Small intestine (tissue), 7 donors: ENCODE measurements around the gene ZBED1. TPM values are rescaled to one million over a fixed set of nuclear protein-coding genes. Genes with fewer than 3 reads are reported as not detected.

ENCODE experiments used
- DNase-seq, 2 donors: peaks; one replicate each; pipeline versions ENCODE4 v3.0.0 to v3.0.0-alpha.2; 2013
- FAIRE-seq: peaks from 2 replicates; lab custom pipeline; 2012; peaks lifted over from hg19 to GRCh38; lab: Jason Lieb, UNC
- H3K27ac ChIP-seq, 3 donors: one replicate each; pipeline ENCODE4 v1.5.1; 2013; ENCODE audit warnings: low read length in 2 of 3, mild to moderate bottlenecking in 2 of 3, control low read depth in 1 of 3, inconsistent platforms in 1 of 3, low read depth in 1 of 3, moderate library complexity in 1 of 3
- H3K27me3 ChIP-seq, 3 donors: one replicate each; pipeline ENCODE4 v1.6.1; 2013; ENCODE audit warnings: low read length in 3 of 3, inconsistent platforms in 1 of 3; ENCODE audit not compliant: control insufficient read depth in 3 of 3, insufficient read depth in 3 of 3
- H3K36me3 ChIP-seq, 3 donors: one replicate each; pipeline ENCODE4 v1.6.1; 2013; ENCODE audit warnings: low read length in 3 of 3, inconsistent platforms in 1 of 3, low read depth in 1 of 3, mild to moderate bottlenecking in 1 of 3, moderate library complexity in 1 of 3; ENCODE audit not compliant: control insufficient read depth in 3 of 3, insufficient read depth in 2 of 3
- H3K4me1 ChIP-seq, 3 donors: one replicate each; pipeline ENCODE4 v1.6.1; 2013; ENCODE audit warnings: low read length in 2 of 3, inconsistent platforms in 1 of 3, low read depth in 1 of 3, mild to moderate bottlenecking in 1 of 3, moderate library complexity in 1 of 3; ENCODE audit not compliant: control insufficient read depth in 3 of 3, insufficient read depth in 2 of 3
- H3K4me3 ChIP-seq, 3 donors: one replicate each; pipeline ENCODE4 v1.5.1; 2013; ENCODE audit warnings: low read length in 3 of 3, control low read depth in 1 of 3, inconsistent platforms in 1 of 3, low read depth in 1 of 3, mild to moderate bottlenecking in 1 of 3, moderate library complexity in 1 of 3
- H3K9me3 ChIP-seq, 2 donors: one replicate each; pipeline ENCODE4 v1.6.1; 2013; ENCODE audit warnings: low read depth in 1 of 2, low read length in 1 of 2; ENCODE audit not compliant: control insufficient read depth in 2 of 2, insufficient read depth in 1 of 2
- WGBS, 3 donors: extraction: QIAGEN DNeasy Blood & Tissue Kit; methylation state at CpG; one replicate each; pipeline ENCODE4 v1.1.7; 2013; 5-methylcytosine and 5-hydroxymethylcytosine counted together
- polyA plus RNA-seq, 4 donors: library from polyadenylated mRNA; stranded (reverse) in 3 of 4; unstranded in 1 of 4; fragments of 200-250 nt in 3 of 4; fragments of 120-200 nt in 1 of 4; gene quantifications; one replicate each; pipeline versions ENCODE4 v1.2.1 to v1.2.3, GENCODE V29; 2013
- donor health status: healthy with polysubstance abuse.
- donor health status: control.
- donor health status: control.
- donor health status: Bipolar disorder and iron deficiency.
- donor health status: healthy.

The ZBED1 gene
- polyA plus RNA-seq, 4 donors: 23.9 to 48.0 (median 30.3) TPM

DNA sequence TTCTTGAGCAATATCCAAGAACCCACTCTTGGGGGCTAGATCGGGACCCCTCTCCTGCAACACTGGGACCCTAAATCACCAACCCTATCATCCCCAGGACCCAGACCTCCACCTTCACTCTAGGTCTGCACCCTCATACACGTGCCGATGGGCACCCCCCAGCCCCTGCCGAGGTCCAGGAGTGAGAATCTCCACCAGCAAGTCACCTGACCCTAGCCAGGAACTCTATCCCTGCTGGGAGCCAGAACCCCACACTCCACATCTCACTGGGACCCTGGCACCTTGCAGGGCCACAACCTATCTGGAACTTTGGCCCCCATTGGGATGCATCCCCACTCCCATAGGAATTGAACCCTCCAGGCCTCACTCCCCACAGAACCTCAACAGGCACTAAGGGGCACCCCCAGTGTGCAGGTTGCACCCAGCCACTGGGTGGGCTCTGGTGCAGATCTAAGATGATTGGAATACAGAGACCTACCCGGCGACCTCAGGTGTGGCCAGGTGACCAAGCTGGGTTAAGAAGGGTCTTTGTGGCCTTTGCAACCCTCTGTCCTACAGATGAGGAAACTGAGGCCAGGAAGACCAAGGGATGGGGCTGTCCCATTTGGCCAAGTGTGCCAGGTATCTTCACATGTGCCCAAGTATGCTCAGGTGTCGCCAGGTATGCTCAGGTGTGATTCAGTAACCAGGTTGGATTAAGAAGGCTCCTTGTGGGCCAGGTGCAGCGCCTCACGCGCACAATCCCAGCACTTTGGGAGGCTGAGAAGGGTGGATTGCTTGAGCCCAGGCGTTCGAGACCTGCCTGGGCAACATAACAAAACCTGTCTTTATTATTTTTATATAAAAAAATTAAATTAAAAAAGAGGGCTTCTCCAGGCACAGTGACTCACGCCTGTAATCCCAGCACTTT is 3.1 kb upstream of the ZBED1 start:
- 83 to 89% (median 87%) methylated on average over 13 of the region's 13 CpGs for WGBS, 3 donors
- Histone ChIP-seq H3K27ac (no peak overlapping the region), H3K4me3 (no peak overlapping the region), H3K4me1 (peaks cover 0 to 13% (median 6%) of the 10 kb centered on the region in 3 donors), H3K27me3 (no peaks in the 10 kb centered on the region), H3K9me3 (no peaks in the 10 kb centered on the region), H3K36me3 (no peaks in the 10 kb centered on the region)
- no peak for FAIRE-seq
- DNase-seq: no peak

- Histone ChIP-seq H3K4me3 (no peak overlapping the region), H3K4me1 (peaks cover 0 to 14% (median 9%) of the 10 kb centered on the region in 3 donors), H3K36me3 (no peaks in the 10 kb centered on the region), H3K9me3 (no peaks in the 10 kb centered on the region), H3K27me3 (no peaks in the 10 kb centered on the region), H3K27ac (peak overlapping the region in 1 of 3 donors; percentile 23)
- 53 to 64% (median 58%) methylated on average over 19 of the region's 19 CpGs for WGBS, 3 donors
- DNase-seq (peak in 1 of 2 donors; percentile 70), FAIRE-seq (no peak)
These were observed 2.1 kb upstream of the ZBED1 start for GRCh38 chrX:2502668-2503519.

DNA sequence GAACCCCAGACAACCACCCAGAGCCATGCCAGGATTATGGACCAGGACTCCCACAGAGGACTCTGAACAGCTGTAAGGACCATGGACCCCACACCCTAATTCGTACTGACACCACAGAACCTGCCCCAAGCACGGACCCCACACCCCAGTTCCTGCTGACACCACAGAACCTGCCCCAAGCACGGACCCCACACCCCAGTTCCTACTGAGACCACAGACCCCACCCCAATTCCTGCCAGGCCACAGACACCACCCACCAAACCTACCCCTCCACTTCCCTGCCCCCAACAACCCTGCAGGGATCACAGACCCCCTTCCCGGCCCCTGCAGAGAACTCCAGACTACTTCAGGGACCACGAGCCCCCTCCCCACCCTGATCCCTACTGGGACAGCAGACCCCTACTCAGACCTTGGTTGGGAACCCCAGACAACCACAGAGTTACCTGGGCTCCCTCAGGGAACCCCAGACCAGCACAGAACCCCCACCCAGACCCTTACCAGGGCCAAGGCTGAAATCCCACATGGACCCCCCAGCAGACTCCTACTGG is 1.4 kb upstream of the ZBED1 start:
- Histone ChIP-seq H3K4me3 (no peak overlapping the region), H3K27me3 (no peaks in the 10 kb centered on the region), H3K4me1 (peaks cover 0 to 18% (median 12%) of the 10 kb centered on the region in 3 donors), H3K9me3 (no peaks in the 10 kb centered on the region), H3K27ac (peak overlapping the region in 1 of 3 donors; percentile 23), H3K36me3 (no peaks in the 10 kb centered on the region)
- FAIRE-seq (no peak), DNase-seq (no peak)
- WGBS, 3 donors: 73 to 79% (median 77%) methylated on average over 5 of the region's 5 CpGs

DNA sequence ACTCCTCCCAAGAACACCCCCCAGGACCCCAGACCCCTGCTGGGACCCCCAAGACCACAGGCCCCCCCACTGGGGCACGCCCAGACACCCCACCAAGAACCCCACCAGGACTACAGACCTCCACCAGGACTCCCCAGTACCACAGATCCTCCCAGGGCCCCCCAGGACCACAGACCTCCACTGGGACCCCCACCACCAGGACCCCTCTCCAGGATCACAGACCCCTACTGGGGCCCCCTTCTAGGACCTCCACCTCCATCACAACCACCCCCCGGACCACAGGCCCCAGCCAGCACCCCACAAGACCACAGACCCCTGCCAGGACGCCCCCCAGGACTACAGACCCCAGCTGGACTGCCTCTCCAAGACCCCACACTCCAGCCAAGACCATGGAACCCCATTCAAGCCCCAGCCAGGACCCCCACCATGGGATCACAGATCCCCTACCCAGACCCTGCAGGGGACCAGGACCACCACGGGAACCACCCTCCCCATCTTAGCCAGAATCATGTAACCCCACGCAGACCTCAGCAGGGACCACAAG is 855 bp upstream of the ZBED1 start:
- Histone ChIP-seq H3K4me1 (peaks cover 0 to 22% (median 13%) of the 10 kb centered on the region in 3 donors), H3K36me3 (peaks cover 0 to 3% (median 0%) of the 10 kb centered on the region in 3 donors), H3K27me3 (no peaks in the 10 kb centered on the region), H3K27ac (peak overlapping the region in 1 of 3 donors; percentile 23), H3K9me3 (no peaks in the 10 kb centered on the region), H3K4me3 (peak overlapping the region in 1 of 3 donors; percentile 84)
- 86 to 93% (median 92%) methylated on average over 4 to 5 of the region's 5 CpGs for WGBS, 3 donors
- DNase-seq: no peak
- FAIRE-seq: no peak

- Histone ChIP-seq H3K9me3 (no peaks in the 10 kb centered on the region), H3K4me1 (peaks cover 0 to 22% (median 13%) of the 10 kb centered on the region in 3 donors), H3K27me3 (no peaks in the 10 kb centered on the region), H3K4me3 (peak overlapping the region; percentile 84 to 98 (median 98)), H3K36me3 (peaks cover 0 to 13% (median 3%) of the 10 kb centered on the region in 3 donors), H3K27ac (peak overlapping the region; percentile 94 to 99 (median 97))
- WGBS, 3 donors: 1% methylated on average over 19 to 70 of the region's 70 CpGs
- DNase-seq (peak; percentile 57 to 71), FAIRE-seq (no peak)
These were observed 529 bp downstream of the ZBED1 start for GRCh38 chrX:2500091-2500802.

GRCh38 chrX:2499507-2499906 is 1.3 kb downstream of the ZBED1 start:
- Histone ChIP-seq H3K27ac (peak overlapping the region; percentile 82 to 99 (median 94)), H3K27me3 (no peaks in the 10 kb centered on the region), H3K4me1 (peaks cover 0 to 22% (median 13%) of the 10 kb centered on the region in 3 donors), H3K9me3 (no peaks in the 10 kb centered on the region), H3K36me3 (peaks cover 0 to 13% (median 3%) of the 10 kb centered on the region in 3 donors), H3K4me3 (peak overlapping the region in 2 of 3 donors; percentile 84 to 98)
- 45 to 66% (median 48%) methylated on average over 8 of the region's 8 CpGs for WGBS, 3 donors
- FAIRE-seq: no peak
- DNase-seq: no peak

DNA sequence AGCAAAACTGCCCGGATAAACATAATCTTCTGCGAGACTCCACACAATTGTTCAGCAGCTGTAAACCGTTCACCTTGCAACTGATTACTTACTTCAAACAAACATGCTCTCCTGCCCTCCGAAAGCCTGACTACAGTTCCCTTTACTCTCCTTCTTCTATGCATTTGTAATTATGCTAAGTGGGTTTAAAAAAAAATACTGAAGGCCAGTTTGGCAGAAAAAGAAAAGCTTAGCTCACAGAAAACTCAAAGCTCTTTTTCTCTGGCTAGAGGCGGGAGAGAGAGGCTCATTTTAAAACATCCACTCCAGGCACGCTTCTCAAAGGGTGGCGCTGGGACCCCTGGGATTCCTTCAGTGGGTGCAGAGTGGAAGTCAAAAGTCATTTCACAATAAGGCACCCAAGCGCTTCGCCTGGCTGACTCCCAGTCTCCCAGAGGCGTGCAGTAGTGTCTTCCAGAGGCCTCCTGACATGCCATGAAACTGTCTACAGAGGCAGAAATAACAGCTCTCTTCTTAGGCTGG is 1.9 kb downstream of the ZBED1 start:
- H3K4me1 ChIP-seq: peaks cover 0 to 22% (median 13%) of the 10 kb centered on the region in 3 donors
- DNase-seq: peak; percentile 62 to 82
- H3K36me3 ChIP-seq: peaks cover 0 to 13% (median 3%) of the 10 kb centered on the region in 3 donors
- no peak for FAIRE-seq
- 13 to 24% (median 21%) methylated on average over 10 of the region's 10 CpGs for WGBS, 3 donors
- H3K9me3 ChIP-seq: no peaks in the 10 kb centered on the region
- peak overlapping the region; percentile 82 to 99 (median 94) for H3K27ac ChIP-seq
- H3K27me3 ChIP-seq: no peaks in the 10 kb centered on the region
- H3K4me3 ChIP-seq: peak overlapping the region in 2 of 3 donors; percentile 84 to 98
